GM10266 (cell line): ENCODE results near the gene HMG20A.

Experiments used
- DNase-seq: peaks from one replicate; pipeline ENCODE4 v3.0.0; 2012; ENCODE audit errors: extremely low spot score
- CTCF ChIP-seq: IDR thresholded peaks from 2 replicates; pipeline ENCODE4 v1.5.1; 2012; ENCODE audit warnings: mild to moderate bottlenecking, low read depth; ENCODE audit not compliant: control insufficient read depth, insufficient read depth; ENCODE audit errors: missing control alignments

The HMG20A gene

GRCh38 chr15:77506311-77507142, 85.8 kb downstream of the HMG20A start:
- no peak for DNase-seq
- no peak for TF ChIP-seq CTCF

DNA sequence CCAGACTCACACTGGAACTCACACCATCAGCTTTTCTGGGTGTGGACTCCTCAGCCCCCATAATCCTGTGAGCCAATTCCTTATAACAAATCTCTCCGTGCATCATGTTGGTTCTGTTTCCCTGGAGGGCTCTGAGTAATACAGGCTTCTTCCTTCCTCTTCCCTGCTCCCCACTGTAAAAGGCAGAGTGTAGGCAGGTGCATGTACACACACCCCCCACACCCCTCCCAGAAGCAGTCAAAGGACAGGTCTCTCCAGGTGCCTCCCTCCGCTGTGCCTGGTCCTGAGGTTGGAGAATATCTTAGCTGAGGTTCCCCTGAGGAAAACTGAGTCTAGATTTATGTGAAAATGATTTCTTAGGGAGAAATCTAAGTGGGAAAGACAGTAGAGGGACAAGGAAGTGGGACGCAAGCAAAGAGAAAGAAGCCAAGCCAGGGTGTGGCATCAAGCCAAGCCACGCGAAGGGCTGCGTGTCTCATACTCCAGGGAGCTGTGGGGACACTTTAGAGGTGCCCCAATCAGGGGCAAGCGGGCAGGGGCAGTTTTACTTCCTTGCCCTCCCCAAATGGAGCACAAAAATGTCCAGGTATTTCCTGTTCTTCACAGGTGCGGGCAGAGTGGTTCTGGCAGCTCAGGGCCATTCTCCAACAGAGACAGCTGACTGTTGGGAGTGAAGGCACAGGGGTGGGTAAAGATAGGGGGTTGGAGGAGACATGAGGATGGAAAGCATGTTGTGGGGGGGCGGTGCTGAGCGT, 86.6 kb downstream of the HMG20A start:
- DNase-seq = no peak
- TF ChIP-seq CTCF = no peak

DNA sequence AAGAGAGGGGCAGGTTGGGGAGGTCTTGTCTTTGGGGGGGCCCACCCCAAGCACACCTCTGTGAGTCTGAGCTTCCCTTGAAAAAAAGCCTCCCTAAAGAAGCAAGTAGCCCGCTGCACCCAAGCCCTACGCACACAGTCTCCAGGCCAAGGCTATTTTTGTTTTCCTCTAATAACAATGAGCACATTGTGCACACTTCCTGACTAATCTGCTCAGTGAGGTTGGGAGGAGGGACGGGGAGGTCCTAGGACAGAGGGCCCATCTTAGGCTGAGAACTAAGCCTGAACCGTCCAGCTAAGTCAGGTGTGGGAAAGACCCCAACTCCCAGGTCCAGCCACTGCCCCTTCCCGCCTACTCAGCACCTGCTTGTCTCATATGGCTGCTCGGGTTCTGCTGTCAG, 87.2 kb downstream of the HMG20A start:
- no peak for DNase-seq
- no peak for TF ChIP-seq CTCF

- no peak for DNase-seq
- TF ChIP-seq CTCF = no peak
Measured at GRCh38 chr15:77508541-77509243, 88.0 kb downstream of the HMG20A start.

DNA sequence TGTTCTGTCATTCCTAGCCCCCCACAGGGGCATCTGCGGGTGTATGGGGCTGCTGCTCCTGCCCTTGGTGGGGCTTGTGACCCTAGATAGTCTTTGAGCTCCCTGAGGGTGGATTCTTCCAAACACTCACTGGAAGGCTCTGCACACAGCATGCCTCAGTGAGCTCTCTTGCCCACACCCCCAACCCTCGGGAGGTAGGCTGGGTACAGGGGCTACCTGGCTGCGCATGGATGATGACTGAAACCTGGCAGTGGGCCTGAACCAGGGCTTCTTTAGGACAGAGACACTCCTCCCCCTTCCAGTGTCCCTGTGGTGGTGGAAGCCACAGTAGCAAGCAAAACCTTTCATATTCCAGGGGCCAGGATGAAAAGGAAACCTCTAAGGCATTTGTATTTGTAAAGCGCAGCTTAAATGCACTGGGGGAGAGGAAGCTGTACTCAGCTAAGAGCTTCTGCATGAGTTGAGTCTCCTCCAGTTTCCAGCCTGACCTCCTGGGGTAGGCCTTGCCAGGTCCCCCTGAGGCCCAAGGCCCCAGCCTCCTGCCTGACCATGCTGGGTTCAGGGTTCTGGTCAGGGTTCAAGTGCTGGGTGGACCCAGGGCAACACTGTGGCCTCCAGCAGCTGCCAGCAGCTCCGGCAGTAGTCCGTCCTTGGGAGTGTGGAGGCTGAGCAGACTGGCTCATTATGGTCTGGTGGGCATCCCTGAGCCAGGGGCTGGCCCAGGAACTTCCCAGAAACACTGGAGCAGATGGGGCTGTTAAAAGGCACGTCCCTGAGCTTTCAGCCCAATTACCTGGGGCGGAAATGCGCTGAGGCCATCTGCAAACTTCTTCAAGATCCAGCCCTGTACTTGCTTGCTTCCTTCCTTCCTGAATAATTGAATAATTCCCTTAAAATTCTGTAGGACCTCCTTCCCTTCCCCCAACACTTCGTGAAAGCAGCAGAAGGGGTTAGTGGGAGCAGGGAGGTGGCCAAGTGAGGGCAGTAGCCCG, 89.7 kb downstream of the HMG20A start:
- no peak for TF ChIP-seq CTCF
- no peak for DNase-seq

DNA sequence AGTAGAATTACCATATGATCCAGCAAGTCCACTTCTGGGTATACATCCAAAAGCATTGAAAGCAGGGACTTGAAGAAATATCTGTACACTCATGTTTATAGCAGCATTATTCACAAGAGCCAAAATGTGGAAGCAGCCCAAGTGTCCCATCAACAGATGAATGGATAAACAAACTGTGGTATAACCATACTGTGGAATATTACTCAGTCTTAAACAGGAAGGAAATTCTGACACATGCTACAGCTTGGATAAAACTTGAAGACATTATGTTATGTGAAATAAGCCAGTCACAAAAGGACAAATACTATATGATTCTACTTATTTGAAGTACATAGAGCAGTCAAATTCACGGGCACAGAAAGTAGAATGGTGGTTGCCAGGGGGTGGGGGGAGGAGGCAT, 91.2 kb downstream of the HMG20A start:
- DNase-seq = no peak
- no peak for TF ChIP-seq CTCF
